ENCODE measurements around the gene AK3. TPM values are rescaled to one million over a fixed set of nuclear protein-coding genes. Genes with fewer than 3 reads are reported as not detected.
"Not testable (repeated sequence)": the region's sequence is repeated elsewhere in the genome, so short reads cannot be mapped to it uniquely, and the experiment has no call there.

The AK3 gene
- total RNA-seq, 4 donors from 2014 or later = 77.6 to 99.4 (median 88.6) TPM

DNA sequence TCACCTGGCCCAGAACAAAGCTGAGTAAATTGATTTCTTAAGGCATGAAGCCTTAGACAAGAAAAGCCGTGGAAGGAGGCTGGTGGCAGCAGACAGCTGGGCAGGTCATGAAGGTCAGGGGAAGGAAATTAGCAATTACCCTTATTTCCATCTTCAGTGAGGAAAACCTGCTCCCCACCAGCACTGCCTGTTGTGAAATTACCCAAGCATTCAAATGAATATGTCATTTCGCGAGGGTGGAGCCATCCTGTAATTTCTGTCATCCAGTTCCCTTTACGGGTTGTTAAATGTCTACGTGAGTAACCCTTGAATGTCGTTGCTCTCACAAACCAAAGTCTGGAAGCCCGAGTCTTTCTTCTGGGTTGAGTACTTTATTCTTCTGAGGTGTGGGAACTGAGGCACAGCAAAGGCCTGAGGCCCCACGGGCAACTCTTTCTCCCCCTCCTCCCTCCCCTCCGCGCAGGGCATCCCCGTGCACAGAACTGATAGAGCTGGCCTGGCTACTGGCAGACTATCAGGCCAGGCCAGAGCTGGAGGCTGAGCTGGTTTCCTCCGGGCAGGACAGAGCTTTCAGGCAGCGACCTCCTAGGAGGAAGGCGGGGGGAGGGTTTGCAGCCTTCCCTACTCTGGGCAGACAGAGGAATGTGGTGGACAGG is 22.0 kb upstream of the AK3 start:
- DNase-seq (ENCODE audit: low spot score) (no peak), ATAC-seq (ENCODE audit: low FRiP score) (peak; percentile 66)
- no peak for TF ChIP-seq CTCF (IDR thresholded peaks at IDR 0.05)

DNA sequence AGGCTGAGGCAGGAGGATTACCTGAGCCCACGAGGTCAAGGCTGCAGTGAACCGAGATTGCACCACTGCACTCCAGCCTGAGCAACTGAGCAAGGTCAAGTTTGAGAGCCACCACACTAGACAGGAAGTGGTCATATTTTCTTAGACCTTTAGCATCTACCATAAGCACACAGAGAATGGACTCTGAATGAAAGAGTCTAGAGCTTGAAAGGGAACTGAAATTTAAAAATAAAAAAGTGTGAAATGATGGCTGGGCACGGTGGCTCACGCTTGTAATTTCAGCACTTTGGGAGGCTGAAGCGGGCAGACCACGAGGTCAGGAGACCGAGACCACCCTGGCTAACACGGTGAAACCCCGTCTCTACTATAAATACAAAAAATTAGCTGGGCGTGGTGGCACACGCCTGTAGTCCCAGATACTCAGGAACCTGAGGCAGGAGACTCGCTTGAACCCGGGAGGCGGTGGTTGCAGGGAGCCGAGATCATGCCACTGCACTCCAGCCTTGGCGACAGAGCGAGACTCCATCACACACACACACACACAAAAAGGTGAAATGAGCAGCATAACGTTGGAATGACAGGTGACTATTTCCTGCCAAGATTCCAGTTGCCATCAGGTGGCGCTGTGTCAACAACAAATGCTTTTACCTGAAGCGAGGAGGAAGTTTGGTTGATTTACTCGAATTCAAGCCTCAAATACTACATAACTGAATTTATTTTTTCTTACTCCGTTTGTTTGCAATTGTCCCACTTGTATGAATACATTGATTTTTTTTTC is 21.3 kb upstream of the AK3 start:
- DNase-seq (ENCODE audit: low spot score) (peak; percentile 76), ATAC-seq (ENCODE audit: low FRiP score) (no peak)
- TF ChIP-seq CTCF (IDR thresholded peaks at IDR 0.05) = peak in 2 of 3 donors; percentile 44 to 70

DNA sequence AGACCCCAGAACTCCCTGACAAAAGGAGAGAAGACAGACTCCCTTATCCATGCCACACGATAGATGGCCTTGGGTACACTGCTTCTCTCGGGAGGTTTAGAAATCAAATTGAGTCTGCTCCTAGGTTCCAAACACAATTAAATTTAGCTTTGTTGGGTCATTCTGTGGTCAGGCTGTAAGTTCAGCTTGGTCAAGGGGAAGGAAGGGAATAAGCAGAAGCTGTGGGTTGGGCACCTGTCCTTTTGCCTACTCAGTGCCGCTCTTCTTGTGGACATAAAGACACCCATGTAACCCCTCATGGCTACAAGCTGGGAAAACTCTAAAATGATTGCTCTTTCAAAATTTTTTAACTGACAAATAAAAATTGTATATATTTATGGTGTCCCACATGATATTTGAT is 19.1 kb upstream of the AK3 start:
- TF ChIP-seq CTCF (IDR thresholded peaks at IDR 0.05) = no peak
- ATAC-seq (ENCODE audit: low FRiP score) = no peak
- DNase-seq (ENCODE audit: low spot score) = no peak

- ATAC-seq (ENCODE audit: low FRiP score) (no peak), DNase-seq (ENCODE audit: low spot score) (no peak)
- no peak for TF ChIP-seq CTCF (IDR thresholded peaks at IDR 0.05)
Observed at GRCh38 chr9:4756420-4756819, 15.4 kb upstream of the AK3 start.

GRCh38 chr9:4755026-4755609 is 14.1 kb upstream of the AK3 start:
- no peak for TF ChIP-seq CTCF (IDR thresholded peaks at IDR 0.05)
- no peak for DNase-seq (ENCODE audit: low spot score)
- ATAC-seq (ENCODE audit: low FRiP score) = no peak

DNA sequence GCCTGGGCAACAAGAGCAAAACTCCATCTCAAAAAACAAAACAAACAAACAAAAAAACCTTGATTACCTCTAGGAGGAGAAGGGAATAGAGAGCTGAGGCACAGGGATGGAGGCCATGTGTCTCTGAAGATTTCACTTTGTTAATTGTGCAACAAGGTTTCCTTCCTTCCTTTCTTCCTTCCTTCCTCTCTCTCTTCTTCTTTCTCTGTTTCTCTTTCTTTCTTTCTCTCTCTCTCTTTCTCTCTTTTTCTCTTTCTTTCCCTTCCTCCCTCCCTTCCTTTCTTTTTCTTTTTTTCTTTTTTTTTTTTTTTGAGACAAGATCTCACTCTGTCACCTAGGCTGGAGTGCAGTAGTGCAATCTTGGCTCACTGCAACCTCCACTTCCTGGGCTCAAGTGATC is 13.5 kb upstream of the AK3 start:
- ATAC-seq (ENCODE audit: low FRiP score); DNase-seq (ENCODE audit: low spot score): not testable (repeated sequence)

GRCh38 chr9:4750023-4750673 is 9.1 kb upstream of the AK3 start:
- no peak for ATAC-seq (ENCODE audit: low FRiP score)
- no peak for TF ChIP-seq CTCF (IDR thresholded peaks at IDR 0.05)
- DNase-seq (ENCODE audit: low spot score) = no peak
